DND-41 (cell line): ENCODE measurements around the gene FAM43A.

ENCODE experiments used
- ATAC-seq: fragments of 200-7000 bp; cut with Tn5 transposase; 3 replicates; pipeline ENCODE4 v1.9.1; 2021; ENCODE audit warnings: low read depth; ENCODE audit not compliant: insufficient read depth
- DNase-seq: peaks from one replicate; pipeline ENCODE4 v3.0.0-alpha.2; 2020
- H2AFZ ChIP-seq: 2 replicates; pipeline ENCODE4 v1.6.0; 2012; ENCODE audit warnings: low read depth, low read length
- H3K27ac ChIP-seq: 2 replicates; pipeline ENCODE4 v1.5.1; 2012; ENCODE audit warnings: low read length, inconsistent platforms
- H3K27me3 ChIP-seq: fragments of 200-600 bp; sonication (generic); 2 replicates; pipeline ENCODE4 v1.6.0; 2012; ENCODE audit warnings: low read length, mild to moderate bottlenecking, inconsistent platforms; ENCODE audit not compliant: insufficient read depth, poor library complexity
- H3K36me3 ChIP-seq: 2 replicates; pipeline ENCODE4 v1.5.1; 2012; ENCODE audit warnings: low read length, inconsistent platforms; ENCODE audit not compliant: insufficient read depth
- H3K4me1 ChIP-seq: 2 replicates; pipeline ENCODE4 v1.5.1; 2012; ENCODE audit warnings: mild to moderate bottlenecking, low read length; ENCODE audit not compliant: insufficient read depth
- H3K4me2 ChIP-seq: 2 replicates; pipeline ENCODE4 v1.6.0; 2012; ENCODE audit warnings: mild to moderate bottlenecking, moderate library complexity, low read length, inconsistent platforms; ENCODE audit not compliant: insufficient read depth
- H3K4me3 ChIP-seq, 2 experiments: fragments of 200-600 bp in 1 of 2; shearing (Covaris generic) in 1 of 2; 2 replicates each; pipeline ENCODE4 v1.5.1; 2012 to 2016; ENCODE audit warnings: inconsistent platforms in 2 of 2, low read length in 2 of 2, mild to moderate bottlenecking in 2 of 2, low read depth in 1 of 2, moderate library complexity in 1 of 2
- H3K79me2 ChIP-seq: 2 replicates; pipeline ENCODE4 v1.6.0; 2012; ENCODE audit warnings: low read length, inconsistent platforms; ENCODE audit not compliant: insufficient read depth
- H3K9ac ChIP-seq: 2 replicates; pipeline ENCODE4 v1.6.0; 2012; ENCODE audit warnings: low read depth, mild to moderate bottlenecking, inconsistent platforms, low read length, moderate library complexity
- H3K9me3 ChIP-seq: 2 replicates; pipeline ENCODE4 v1.5.1; 2012; ENCODE audit warnings: low read length, moderate library complexity, mild to moderate bottlenecking, inconsistent platforms; ENCODE audit not compliant: insufficient read depth, severe bottlenecking
- H4K20me1 ChIP-seq: 2 replicates; pipeline ENCODE4 v1.6.0; 2012; ENCODE audit warnings: low read length; ENCODE audit not compliant: insufficient read depth
- CTCF ChIP-seq: IDR thresholded peaks from 2 replicates; pipeline ENCODE4 v1.5.1; 2012; ENCODE audit warnings: borderline replicate concordance, low read length, moderate library complexity, mild to moderate bottlenecking; ENCODE audit not compliant: poor library complexity, severe bottlenecking; ENCODE audit errors: extremely low read depth
- EZH2 ChIP-seq: IDR thresholded peaks from 3 replicates; pipeline ENCODE4 v1.6.1; 2012; ENCODE audit warnings: borderline replicate concordance, low read depth, mild to moderate bottlenecking, moderate library complexity, low read length, inconsistent platforms; ENCODE audit not compliant: severe bottlenecking

Gene FAM43A

GRCh38 chr3:194711913-194712312, 26.2 kb downstream of the FAM43A start:
- Histone ChIP-seq H3K4me3 (no peak overlapping the region), H3K4me1 (no peaks in the 10 kb centered on the region), H4K20me1 (no peaks in the 10 kb centered on the region), H3K9me3 (no peaks in the 10 kb centered on the region), H3K27ac (no peak overlapping the region), H2AFZ (no peak overlapping the region), H3K79me2 (no peaks in the 10 kb centered on the region), H3K27me3 (no peaks in the 10 kb centered on the region), H3K9ac (no peak overlapping the region), H3K4me2 (no peak overlapping the region), H3K36me3 (no peaks in the 10 kb centered on the region)
- no peak for TF ChIP-seq CTCF
- TF ChIP-seq EZH2: no peak
- DNase-seq (no peak), ATAC-seq (no peak)

- no peak for DNase-seq
- no peak overlapping the region for H3K4me3 ChIP-seq
These were observed 27.8 kb downstream of the FAM43A start for GRCh38 chr3:194713299-194714136.

GRCh38 chr3:194714137-194714455, 28.4 kb downstream of the FAM43A start:
- DNase-seq: no peak
- H3K9ac ChIP-seq: no peak overlapping the region

More at GRCh38 chr3:194713299-194714136, 27.8 kb downstream of the FAM43A start:
- Histone ChIP-seq H3K9me3 (no peaks in the 10 kb centered on the region), H3K9ac (no peak overlapping the region), H3K27me3 (peaks cover 2% of the 10 kb centered on the region), H3K4me2 (no peak overlapping the region), H4K20me1 (no peaks in the 10 kb centered on the region), H2AFZ (no peak overlapping the region), H3K27ac (no peak overlapping the region), H3K4me1 (no peaks in the 10 kb centered on the region), H3K79me2 (no peaks in the 10 kb centered on the region), H3K36me3 (no peaks in the 10 kb centered on the region)
- no peak for ATAC-seq
- TF ChIP-seq EZH2 (no peak), CTCF (no peak)

More at GRCh38 chr3:194714137-194714455, 28.4 kb downstream of the FAM43A start:
- no peak for ATAC-seq
- H3K79me2 ChIP-seq: no peaks in the 10 kb centered on the region
- H3K4me1 ChIP-seq: no peaks in the 10 kb centered on the region
- H3K9me3 ChIP-seq: no peaks in the 10 kb centered on the region
- no peak overlapping the region for H2AFZ ChIP-seq
- H4K20me1 ChIP-seq: no peaks in the 10 kb centered on the region
- TF ChIP-seq EZH2 (no peak), CTCF (no peak)
- H3K27ac ChIP-seq: no peak overlapping the region
- no peaks in the 10 kb centered on the region for H3K36me3 ChIP-seq
- no peak overlapping the region for H3K4me3 ChIP-seq
- peaks cover 2% of the 10 kb centered on the region for H3K27me3 ChIP-seq
- no peak overlapping the region for H3K4me2 ChIP-seq
